ENCODE data around the gene STX7.

GRCh38 chr6:132475925-132476324 is 37.0 kb downstream of the STX7 start:
- TF ChIP-seq, protein P1, sequence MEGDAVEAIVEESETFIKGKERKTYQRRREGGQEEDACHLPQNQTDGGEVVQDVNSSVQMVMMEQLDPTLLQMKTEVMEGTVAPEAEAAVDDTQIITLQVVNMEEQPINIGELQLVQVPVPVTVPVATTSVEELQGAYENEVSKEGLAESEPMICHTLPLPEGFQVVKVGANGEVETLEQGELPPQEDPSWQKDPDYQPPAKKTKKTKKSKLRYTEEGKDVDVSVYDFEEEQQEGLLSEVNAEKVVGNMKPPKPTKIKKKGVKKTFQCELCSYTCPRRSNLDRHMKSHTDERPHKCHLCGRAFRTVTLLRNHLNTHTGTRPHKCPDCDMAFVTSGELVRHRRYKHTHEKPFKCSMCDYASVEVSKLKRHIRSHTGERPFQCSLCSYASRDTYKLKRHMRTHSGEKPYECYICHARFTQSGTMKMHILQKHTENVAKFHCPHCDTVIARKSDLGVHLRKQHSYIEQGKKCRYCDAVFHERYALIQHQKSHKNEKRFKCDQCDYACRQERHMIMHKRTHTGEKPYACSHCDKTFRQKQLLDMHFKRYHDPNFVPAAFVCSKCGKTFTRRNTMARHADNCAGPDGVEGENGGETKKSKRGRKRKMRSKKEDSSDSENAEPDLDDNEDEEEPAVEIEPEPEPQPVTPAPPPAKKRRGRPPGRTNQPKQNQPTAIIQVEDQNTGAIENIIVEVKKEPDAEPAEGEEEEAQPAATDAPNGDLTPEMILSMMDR (IDR thresholded peaks at IDR 0.05; ENCODE audit: low read depth, low read length) = no peak
- TF ChIP-seq EZH2phosphoT487 (IDR thresholded peaks at IDR 0.05; ENCODE audit: low read depth) = no peak
